Measurements from ENCODE around the gene VPS54.
"Not testable (repeated sequence)": the region's sequence is repeated elsewhere in the genome, so short reads cannot be mapped to it uniquely, and the experiment has no call there.

DNA sequence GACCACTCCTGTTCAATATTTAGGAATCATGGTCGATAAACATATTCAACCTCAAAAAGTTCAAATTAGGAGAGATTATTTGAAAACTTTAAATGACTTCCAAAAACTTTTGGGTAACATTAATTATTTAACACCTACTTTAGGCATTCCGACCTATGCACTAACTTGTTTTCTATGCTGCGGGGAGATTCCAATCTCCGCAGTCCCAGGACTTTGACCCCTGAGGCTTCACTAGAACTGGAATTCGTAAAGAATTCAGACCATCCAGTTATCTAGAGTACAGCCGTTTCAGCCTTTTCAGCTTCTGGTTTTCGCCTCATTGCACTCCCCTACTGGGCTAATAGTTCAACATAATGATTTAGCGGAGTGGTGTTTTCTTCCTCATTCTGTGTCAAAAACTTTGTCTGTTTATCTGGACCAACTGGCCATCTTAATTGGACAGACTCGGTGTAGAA is 26.1 kb downstream of the VPS54 start:
- not testable (repeated sequence) for TF ChIP-seq POLR2A, POLR2AphosphoS5 (IDR thresholded peaks at IDR 0.05)
- TF ChIP-seq, protein P1, sequence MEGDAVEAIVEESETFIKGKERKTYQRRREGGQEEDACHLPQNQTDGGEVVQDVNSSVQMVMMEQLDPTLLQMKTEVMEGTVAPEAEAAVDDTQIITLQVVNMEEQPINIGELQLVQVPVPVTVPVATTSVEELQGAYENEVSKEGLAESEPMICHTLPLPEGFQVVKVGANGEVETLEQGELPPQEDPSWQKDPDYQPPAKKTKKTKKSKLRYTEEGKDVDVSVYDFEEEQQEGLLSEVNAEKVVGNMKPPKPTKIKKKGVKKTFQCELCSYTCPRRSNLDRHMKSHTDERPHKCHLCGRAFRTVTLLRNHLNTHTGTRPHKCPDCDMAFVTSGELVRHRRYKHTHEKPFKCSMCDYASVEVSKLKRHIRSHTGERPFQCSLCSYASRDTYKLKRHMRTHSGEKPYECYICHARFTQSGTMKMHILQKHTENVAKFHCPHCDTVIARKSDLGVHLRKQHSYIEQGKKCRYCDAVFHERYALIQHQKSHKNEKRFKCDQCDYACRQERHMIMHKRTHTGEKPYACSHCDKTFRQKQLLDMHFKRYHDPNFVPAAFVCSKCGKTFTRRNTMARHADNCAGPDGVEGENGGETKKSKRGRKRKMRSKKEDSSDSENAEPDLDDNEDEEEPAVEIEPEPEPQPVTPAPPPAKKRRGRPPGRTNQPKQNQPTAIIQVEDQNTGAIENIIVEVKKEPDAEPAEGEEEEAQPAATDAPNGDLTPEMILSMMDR (IDR thresholded peaks at IDR 0.05): not testable (repeated sequence)
